GM18909 (cell line): Measurements from ENCODE around the gene NDUFA3.
A peak's percentile ranks its signal among the peaks of the same experiment; 100 is the strongest.

Source experiments
- ATAC-seq: cut with Tn5 transposase; IDR thresholded peaks from one replicate; pipeline ENCODE4 v1.9.1; 2021; ENCODE audit warnings: mild to moderate bottlenecking; ENCODE audit not compliant: unreplicated experiment, poor library complexity

NDUFA3 gene

DNA sequence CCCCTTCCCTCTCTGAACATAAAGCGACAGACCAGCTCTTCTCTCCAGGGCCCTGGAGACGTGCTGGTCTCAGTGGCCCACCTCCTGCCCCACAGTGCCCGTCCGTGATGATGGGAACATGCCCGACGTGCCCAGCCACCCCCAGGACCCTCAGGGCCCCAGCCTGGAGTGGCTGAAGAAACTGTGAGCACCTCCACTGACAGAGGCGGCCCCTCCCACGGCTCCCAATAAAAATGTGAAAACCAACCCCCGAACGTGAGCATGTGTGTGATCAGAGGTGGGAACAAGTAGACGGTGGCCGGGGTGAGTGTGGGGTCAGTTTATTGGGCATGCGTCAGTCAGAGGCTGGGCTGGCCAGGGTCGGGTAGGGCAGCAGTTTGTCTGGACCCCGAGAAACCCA lies 4.1 kb downstream of the NDUFA3 start:
- no peak for ATAC-seq

DNA sequence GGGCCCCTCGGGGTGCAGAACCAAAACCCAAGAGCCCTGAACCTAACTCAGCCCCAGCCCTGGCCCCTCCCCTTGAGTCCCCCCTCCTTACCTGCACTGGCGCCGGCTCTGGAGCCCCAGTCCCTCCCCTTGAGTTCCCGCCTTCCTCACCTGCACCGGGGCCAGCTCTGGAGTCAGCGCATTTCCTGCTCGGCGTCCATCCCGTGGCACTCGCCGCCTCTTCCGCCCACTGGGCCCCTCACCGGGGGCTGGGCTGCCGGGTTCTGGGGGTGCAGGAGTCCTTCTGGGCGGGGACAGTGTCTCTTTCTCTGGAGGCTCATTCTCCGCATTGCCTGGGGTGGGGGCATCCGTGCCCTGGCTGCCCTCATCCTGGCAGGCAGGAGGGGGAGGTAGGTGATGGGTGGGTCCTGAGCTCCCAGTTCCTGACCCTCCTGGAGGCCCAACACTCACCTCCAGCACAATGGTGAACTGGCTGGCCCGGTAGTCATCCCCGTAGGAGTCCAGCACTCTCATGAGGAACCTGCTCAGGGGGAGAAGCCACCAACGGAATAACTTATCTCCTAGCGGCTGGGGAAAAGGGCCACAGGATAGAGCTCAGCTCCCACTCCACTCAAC lies 5.3 kb downstream of the NDUFA3 start:
- no peak for ATAC-seq

DNA sequence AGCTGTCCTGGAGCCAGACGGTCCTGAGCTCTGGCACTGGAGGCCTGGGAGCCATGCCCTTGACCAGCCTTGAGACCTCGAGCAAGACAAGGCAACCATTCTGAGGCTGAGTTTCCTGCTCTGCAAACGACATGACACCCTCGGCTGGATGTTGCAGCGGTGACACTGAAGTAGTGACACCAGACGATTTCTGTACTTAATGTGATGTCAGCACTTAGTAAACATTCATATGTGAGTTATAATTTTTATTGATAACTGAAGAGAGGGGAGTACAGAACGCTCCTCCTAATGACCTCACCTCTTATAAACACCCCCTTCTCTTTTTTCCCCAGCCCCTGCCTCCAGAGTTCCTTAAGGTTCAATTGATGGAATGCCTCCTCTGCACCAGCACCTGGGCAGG lies 5.8 kb downstream of the NDUFA3 start:
- no peak for ATAC-seq

DNA sequence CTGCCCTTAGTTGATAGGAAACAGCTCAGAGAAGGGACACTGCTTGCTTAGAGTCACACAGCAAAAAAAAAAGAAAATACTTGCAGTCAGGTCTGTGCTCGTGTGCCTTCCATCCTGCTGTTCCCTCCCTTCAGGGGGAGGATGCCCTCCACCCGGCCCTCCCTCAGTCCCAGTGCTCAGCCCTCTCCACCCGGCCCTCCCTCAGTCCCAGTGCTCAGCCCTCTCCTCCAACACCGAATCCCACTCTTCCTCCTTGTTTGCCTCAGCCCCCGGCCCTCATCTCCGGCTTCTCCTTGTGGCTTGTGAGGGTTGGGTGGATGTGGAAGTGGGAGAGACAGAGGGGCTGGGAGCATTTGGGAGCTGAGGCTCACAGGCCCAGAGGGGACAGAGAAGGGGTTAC lies 7.0 kb downstream of the NDUFA3 start:
- no peak for ATAC-seq

DNA sequence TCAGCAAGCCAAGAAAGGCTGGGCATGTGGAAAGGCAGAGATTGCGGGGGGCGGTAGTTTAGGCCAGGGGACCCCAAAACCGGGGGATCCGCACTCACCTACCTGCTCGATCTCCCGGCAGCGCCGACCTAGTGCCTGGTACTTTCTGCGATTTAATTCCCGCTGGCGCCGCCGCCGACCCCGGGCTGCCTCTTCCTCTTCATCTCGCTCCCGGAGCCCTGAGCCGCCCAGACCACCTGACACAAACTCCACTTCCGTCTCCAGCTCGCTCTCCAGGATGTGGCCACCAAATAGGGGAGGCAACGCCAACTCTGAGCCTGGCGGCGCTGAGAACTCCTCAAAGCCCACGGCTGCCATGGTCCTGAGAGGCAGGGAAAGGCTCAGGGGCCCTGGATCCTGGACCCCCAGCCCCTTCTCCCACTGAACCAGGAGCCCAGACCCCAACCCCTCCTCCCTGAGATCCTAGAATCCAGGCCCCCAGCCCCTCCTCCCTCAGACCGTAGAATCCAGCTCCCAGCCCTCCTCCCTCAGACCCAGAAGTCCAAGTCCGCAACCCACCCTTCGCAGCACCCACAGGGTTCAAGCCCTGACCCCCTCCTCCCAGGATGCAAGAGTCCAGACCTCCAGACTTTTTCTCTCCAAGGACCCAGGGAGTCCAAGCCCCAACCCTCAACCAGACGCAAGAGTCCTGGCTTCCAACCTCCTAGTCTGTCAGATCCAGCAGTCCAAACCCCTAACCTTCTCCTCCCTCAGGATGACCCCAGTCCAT lies 11.9 kb downstream of the NDUFA3 start:
- peak; percentile 2 for ATAC-seq

DNA sequence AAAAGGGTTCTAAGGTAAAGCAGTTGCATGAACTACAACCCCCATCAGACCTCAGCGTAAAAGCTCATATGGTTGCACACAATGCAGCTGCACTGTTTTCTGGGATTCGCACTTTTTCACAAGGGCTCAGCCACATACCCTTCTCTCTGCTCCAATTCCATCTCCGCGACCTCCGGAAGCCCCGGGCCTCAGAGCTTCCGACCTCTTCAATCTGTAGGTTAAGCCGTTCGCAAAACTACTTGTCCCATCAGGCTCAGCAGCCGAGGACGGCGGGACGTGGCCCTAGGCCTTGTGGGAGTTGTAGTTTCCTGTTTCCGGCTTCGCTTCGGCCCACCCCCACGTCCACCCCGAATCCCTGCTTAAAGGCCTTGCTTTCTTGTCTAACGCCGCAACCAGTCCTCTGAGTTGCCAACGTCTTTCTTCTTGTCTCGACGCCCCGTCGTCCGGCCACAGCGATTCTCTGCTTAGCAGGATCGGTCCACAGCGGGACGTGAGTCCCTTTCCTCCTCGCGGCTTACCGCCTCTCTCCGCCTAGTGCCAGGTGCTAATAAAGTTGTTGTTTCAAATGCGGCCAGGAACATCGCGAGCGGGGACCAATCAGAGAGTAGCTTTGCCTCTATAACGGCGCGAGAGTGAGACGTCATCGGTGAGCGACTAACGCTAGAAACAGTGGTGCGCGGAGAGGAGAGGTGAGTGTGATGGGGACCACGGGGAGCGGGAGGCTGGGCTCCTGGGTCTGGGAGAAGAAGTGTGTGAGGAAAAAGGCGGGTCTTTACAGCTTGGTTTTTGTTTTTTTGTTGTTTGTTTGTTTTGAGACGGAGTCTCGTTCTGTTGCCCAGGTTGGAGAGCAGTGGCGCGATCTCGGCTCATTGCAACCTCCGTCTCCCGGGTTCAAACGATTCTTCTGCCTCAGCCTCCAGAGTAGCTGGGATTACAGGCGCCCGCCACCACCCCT lies 12.7 kb downstream of the NDUFA3 start, which contains the start of the genes PRPF31 and TFPT:
PRPF31 (plus strand) TSS at position 646 of the 955 bp plus-strand sequence. CDS start 2,525 bp downstream, outside the sequence.
TFPT (minus strand) TSS at position 549 of the 955 bp plus-strand sequence; CDS start at position 161, 388 bp downstream.
- ATAC-seq: peak; percentile 85

DNA sequence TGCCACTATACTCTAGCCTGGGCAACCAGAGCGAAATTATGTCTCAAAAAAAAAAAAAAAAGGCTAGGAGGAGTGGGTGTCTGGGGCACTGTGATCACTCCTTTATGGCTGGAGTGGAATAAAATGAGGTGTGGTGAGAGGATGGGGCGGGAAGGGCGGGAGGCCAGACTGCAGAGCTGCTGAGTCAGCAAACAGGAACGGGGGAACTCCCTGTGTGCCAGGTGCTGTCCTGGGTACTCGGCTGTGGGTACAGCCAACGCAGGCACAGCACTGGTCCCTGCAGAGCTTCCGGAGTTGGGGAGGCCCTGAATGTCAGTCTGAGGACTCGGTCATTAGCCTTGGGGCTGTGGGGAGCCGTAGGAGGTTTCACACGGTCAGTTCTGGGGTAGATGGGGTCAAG lies 18.6 kb downstream of the NDUFA3 start:
- no peak for ATAC-seq

DNA sequence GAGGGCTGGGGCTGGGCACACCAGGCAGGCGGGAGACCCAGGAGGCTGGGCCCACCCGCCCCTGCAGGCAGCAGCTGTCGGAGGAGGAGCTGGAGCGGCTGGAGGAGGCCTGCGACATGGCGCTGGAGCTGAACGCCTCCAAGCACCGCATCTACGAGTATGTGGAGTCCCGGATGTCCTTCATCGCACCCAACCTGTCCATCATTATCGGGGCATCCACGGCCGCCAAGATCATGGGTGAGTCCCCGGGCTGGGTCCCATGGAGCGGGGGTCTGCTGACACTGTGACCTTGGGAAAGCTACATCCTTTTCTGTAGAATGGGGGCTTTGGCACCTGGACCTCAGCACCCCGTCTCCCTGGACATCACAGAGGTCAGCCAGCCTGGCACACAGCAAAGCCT lies 21.0 kb downstream of the NDUFA3 start:
- ATAC-seq: no peak

DNA sequence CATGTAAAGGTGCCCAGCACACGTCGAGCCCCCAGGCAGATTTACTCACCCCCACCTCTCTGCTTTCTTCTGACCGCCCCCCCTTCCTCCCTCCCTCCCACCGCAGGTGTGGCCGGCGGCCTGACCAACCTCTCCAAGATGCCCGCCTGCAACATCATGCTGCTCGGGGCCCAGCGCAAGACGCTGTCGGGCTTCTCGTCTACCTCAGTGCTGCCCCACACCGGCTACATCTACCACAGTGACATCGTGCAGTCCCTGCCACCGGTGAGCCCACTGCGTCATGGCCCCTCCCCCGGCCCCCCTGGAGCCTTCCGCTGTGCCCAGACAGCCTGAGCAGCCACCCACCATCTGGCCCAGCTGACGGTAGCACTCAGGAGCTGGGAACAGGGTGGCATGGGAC lies 21.7 kb downstream of the NDUFA3 start:
- no peak for ATAC-seq

DNA sequence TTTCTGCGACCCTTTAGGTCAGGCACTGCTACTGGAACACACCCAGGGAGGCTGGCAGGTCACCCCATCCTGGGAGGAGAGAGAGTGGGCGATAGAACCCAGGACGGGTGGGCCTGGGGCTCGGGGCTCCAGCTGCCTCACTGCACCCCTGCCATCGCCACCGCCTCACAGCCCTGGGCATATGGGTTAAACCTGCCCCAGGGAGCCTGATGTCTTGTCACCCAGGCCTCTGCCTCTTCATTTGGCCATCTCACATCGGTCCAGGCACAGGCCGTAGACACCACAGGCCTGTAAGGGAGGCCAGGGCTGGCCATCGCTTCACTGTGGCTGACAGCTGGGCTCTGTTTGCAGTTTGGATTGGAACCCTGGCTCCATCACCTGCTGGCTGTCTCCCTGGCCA lies 23.1 kb downstream of the NDUFA3 start:
- no peak for ATAC-seq

DNA sequence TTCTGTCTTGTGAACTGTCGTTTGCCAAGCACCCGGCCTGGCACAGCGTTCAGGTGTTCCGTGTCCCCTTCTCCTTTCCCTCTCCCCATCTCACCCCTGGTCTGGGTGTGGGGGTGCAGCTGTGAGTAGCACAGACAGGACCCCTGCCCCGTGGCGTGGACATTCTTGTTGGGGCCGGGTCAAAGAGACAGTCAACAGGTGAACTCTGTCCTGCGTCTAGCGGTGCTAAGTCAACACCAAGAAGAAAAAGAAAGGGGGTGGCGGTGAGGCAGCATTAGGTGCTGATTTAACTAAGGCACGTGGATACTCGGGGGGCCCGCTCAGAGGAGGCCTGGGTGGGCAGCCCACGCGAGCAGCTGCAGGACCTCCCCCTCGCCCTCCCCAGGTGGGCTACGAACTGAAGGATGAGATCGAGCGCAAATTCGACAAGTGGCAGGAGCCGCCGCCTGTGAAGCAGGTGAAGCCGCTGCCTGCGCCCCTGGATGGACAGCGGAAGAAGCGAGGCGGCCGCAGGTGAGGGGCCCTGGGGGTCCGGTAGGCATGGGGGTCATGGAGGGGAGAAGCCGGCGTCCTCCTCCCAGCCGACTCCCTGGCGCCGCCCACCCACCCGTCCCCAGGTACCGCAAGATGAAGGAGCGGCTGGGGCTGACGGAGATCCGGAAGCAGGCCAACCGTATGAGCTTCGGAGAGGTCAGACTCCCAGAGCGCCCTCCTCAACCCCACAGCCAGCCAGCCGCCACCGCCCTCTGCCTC lies 25.2 kb downstream of the NDUFA3 start:
- no peak for ATAC-seq

DNA sequence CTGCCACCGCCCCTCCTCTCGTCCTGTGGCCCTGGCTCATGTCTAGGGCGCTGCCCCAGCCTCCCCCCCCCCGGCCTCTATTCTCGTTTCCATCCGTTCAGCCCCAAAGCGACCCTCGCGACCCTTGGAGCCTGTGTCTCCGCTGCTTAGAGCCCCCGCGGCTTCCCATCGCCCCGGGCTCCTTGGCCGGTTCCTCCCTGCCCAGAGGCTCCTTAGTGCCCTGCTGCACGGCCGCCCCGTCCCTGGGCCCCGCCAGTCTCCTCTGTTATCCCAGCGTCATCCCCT lies 25.7 kb downstream of the NDUFA3 start:
- ATAC-seq: no peak

DNA sequence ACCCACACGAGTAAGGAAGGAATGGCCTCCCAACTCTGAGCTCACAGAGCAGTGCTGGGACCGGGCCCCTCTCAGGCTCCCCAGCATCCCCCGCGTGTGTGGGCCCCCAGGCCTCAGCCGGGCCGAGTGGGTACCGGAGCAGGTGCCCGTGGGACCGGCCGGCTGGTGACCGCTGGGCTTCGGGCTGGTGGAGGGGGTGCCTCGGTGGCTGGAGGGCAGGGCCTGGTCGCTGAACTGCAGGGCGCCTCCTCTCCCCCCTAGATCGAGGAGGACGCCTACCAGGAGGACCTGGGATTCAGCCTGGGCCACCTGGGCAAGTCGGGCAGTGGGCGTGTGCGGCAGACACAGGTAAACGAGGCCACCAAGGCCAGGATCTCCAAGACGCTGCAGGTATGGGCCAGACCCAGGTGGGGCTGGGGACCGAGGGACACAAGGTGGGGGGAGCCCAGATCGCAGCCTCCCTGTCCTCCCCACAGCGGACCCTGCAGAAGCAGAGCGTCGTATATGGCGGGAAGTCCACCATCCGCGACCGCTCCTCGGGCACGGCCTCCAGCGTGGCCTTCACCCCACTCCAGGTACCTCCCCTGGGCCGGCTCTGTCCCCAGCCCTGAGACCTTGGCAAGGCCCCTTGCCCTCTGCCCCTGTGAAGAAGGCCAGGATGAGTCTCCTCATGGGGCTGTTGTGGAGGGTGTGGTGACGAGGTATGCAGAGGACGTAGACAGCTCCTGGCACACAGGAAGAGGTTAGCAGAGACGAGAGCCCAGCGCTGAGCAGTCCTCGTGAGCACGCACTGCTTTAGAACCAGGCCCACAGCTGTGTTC lies 26.4 kb downstream of the NDUFA3 start:
- no peak for ATAC-seq

DNA sequence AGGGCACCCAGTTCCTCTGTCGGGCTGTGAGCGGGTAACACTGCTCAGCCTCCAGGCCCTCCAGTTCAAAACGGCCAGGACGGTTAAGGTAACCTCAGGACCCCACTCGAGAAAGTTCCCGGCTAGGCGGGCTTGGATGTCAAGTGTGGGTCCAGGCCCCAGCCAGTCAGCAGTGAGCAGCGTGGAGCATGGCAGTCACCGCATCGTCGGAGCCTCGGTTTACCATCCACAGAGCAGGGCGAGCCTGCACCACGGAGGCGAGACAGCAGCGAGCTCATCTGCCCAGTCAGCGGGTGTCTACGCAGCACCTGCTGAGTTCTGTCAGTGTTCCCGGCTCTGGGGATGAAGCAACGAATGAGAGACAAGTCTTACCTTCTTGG lies 27.0 kb downstream of the NDUFA3 start:
- ATAC-seq: no peak

DNA sequence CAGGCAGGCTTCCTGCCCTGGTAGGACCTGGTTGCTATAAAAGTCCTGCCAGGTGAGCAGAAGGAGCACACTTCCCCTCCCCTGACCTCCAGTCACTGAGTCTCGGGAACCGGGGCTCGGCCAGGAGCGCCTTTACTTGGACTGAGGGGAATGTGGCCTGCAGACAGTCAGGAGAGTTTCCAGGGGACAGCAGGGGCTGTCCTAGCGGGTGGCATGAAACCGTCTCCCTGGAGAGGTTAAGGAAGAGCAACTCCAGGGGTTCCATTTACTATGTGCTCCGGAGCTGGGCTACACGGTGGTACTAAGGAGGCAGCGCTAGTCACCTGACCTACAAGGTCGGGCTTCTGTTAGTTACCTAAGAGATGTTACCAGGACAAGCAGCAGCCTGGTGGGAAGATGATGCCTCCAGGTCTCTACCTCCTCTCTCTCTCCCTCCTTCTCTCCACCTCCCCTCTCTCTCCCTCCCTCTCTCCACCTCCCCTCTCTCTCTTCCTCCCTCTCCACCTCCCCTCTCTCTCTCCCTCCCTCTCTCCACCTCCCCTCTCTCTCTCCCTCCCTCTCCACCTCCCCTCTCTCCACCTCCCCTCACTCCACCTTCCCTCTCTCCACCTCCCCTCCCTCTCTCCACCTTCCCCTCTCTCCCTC lies 30.8 kb downstream of the NDUFA3 start:
- no peak for ATAC-seq

DNA sequence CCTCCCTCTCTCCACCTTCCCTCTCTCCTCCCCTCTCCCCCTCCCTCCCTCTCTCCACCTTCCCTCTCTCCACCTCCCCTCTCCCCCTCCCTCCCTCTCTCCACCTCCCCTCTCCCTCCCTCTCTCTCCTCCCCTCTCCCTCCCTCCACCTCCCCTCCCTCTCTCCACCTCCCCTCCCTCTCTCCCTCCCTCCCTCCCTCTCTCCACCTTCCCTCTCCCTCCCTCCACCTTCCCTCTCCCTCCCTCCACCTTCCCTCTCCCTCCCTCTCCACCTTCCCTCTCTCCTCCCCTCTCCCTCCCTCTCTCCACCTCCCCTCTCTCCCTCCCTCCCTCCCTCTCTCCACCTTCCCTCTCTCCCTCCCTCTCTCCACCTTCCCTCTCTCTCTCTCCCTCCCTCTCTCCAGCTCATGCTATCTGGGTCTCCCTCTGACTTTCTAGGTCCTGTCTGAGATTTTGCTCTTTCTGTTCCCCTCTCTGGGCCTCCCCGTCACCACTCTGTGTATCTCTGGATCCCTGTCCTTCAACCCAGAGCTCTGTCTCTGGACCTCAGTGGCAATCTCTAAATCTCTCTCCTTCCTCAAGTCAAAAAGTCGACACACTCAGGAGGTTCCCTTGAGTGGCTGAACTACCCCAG lies 31.4 kb downstream of the NDUFA3 start:
- no peak for ATAC-seq

DNA sequence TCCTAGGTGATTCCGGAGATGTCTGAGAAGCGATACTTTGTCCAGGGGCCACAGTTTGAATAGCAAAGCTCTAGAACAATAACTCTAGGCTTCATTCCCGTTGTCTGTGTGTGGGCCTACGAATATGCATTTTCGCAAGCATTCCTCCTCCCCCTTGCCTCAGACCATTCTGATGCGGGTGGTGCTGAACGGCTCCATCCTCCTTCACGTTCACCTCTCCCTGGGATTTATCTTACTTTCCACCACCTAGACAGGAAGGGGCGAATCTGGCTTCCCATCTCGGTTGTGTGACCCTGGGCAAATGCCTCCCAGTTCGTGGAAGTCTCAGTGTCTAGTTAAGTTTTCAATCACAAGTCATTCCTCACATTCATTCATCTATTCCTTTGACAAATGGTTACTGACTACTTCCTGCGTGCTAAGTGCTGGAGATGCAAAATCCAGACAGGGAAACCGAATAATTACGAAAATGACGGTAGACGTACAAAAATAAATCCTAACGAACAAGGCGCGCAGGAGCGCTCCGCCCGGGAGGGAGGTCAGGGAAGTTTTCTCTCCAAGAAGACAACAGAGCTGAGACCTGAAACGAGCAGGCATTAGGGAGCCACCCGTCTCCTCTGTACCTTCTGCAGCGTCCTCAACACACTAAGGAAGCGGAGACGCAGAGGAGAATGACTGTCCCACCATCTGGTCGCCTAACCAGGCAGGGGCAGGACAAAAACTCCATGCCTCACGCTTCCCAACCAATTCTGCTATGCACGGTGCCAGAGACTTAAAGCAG lies 33.6 kb downstream of the NDUFA3 start:
- no peak for ATAC-seq
